OCI-LY1 (cell line): ENCODE measurements around the gene C1QTNF2.

Source experiments
- EZH2 ChIP-seq: fragments of 200-600 bp; sonication (generic), shearing (Covaris generic); IDR thresholded peaks from 2 replicates; pipeline ENCODE4 v1.8.0; 2017; ENCODE audit warnings: borderline replicate concordance, mixed run types, mild to moderate bottlenecking, antibody characterized with exemption, low read length, moderate library complexity, mixed read lengths
- TF ChIP-seq, protein P1 (sequence below): fragments of 200-600 bp; sonication (generic), shearing (Covaris generic); IDR thresholded peaks from 2 replicates; pipeline ENCODE4 v1.5.1; 2017; ENCODE audit warnings: mild to moderate bottlenecking, antibody characterized with exemption, low read length, moderate library complexity, mixed read lengths

DNA sequence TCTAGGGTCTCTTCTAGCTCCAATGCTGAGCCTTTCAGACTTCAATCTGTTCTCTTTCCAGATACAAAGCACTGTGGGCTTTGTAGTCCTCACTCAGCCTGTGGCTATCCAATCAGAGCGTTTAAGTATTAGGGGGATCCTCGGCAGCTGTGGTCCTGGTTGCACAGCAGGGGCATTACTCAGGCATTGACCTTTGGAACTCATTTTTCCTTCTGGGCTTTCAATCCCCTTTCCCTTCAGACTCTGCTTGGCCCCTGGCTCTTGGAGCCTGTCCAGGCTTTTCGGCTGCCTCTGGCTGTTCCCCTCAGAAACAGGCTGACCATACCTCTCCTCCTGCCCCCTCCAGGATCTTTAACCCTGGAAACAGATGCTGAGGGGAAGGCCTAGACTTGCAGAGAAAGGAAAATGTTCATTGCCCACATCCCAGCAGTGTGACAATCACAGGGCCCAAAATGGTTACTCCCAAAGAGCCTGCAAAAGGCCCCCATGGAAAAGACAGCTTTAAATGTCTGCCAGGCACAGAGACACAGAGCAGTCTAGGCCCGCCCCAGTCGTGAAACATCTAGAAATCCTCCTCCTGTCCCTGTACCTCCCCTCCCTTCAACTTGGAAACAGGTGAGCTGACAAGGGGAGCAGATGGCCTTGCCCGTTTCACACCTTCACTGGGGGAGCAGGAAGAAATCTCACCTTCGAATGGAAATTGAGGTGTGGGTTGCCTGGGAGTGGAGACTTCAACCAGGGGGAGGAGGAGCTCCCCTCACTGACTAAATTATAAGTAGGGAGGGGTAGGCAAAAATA is 13.7 kb downstream of the C1QTNF2 start:
- TF ChIP-seq, protein P1, sequence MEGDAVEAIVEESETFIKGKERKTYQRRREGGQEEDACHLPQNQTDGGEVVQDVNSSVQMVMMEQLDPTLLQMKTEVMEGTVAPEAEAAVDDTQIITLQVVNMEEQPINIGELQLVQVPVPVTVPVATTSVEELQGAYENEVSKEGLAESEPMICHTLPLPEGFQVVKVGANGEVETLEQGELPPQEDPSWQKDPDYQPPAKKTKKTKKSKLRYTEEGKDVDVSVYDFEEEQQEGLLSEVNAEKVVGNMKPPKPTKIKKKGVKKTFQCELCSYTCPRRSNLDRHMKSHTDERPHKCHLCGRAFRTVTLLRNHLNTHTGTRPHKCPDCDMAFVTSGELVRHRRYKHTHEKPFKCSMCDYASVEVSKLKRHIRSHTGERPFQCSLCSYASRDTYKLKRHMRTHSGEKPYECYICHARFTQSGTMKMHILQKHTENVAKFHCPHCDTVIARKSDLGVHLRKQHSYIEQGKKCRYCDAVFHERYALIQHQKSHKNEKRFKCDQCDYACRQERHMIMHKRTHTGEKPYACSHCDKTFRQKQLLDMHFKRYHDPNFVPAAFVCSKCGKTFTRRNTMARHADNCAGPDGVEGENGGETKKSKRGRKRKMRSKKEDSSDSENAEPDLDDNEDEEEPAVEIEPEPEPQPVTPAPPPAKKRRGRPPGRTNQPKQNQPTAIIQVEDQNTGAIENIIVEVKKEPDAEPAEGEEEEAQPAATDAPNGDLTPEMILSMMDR, result no peak
- no peak for TF ChIP-seq EZH2
